Measurements from ENCODE around the gene CCDC17.

Gene CCDC17

GRCh38 chr1:45622524-45623394 lies 1.1 kb downstream of the CCDC17 start:
- peaks cover 17 to 49% of the 10 kb centered on the region in 2 donors for H3K36me3 ChIP-seq (ENCODE audit: control insufficient read depth in 1 of 2, insufficient read depth in 2 of 2, low read length in 2 of 2)
- H3K4me1 ChIP-seq (ENCODE audit: control insufficient read depth in 1 of 2, insufficient read depth in 2 of 2, low read length in 2 of 2): peaks cover 0 to 8% of the 10 kb centered on the region in 2 donors
- no peak overlapping the region for H3K27ac ChIP-seq (ENCODE audit: low read depth, low read length)
- H3K27me3 ChIP-seq (ENCODE audit: control insufficient read depth in 1 of 2, insufficient read depth in 2 of 2, low read length in 2 of 2): no peaks in the 10 kb centered on the region
- H3K9ac ChIP-seq (ENCODE audit: low read depth in 1 of 2, low read length in 2 of 2): no peak overlapping the region
- no peak overlapping the region for H3K4me3 ChIP-seq (ENCODE audit: low read depth in 1 of 2, low read length in 2 of 2)
- H3K9me3 ChIP-seq (ENCODE audit: control insufficient read depth in 1 of 2, low read length in 2 of 2): no peaks in the 10 kb centered on the region

GRCh38 chr1:45621895-45622523 lies 1.8 kb downstream of the CCDC17 start:
- H3K36me3 ChIP-seq (ENCODE audit: control insufficient read depth in 1 of 2, insufficient read depth in 2 of 2, low read length in 2 of 2): peaks cover 22 to 54% of the 10 kb centered on the region in 2 donors
- no peak overlapping the region for H3K27ac ChIP-seq (ENCODE audit: low read depth, low read length)
- H3K9me3 ChIP-seq (ENCODE audit: control insufficient read depth in 1 of 2, low read length in 2 of 2): no peaks in the 10 kb centered on the region
- peaks cover 0 to 8% of the 10 kb centered on the region in 2 donors for H3K4me1 ChIP-seq (ENCODE audit: control insufficient read depth in 1 of 2, insufficient read depth in 2 of 2, low read length in 2 of 2)
- H3K27me3 ChIP-seq (ENCODE audit: control insufficient read depth in 1 of 2, insufficient read depth in 2 of 2, low read length in 2 of 2): no peaks in the 10 kb centered on the region
- H3K4me3 ChIP-seq (ENCODE audit: low read depth in 1 of 2, low read length in 2 of 2): no peak overlapping the region
- no peak overlapping the region for H3K9ac ChIP-seq (ENCODE audit: low read depth in 1 of 2, low read length in 2 of 2)

- peaks cover 24 to 60% of the 10 kb centered on the region in 2 donors for H3K36me3 ChIP-seq (ENCODE audit: control insufficient read depth in 1 of 2, insufficient read depth in 2 of 2, low read length in 2 of 2)
- no peak overlapping the region for H3K27ac ChIP-seq (ENCODE audit: low read depth, low read length)
- H3K9me3 ChIP-seq (ENCODE audit: control insufficient read depth in 1 of 2, low read length in 2 of 2): no peaks in the 10 kb centered on the region
- peaks cover 0 to 8% of the 10 kb centered on the region in 2 donors for H3K4me1 ChIP-seq (ENCODE audit: control insufficient read depth in 1 of 2, insufficient read depth in 2 of 2, low read length in 2 of 2)
- H3K9ac ChIP-seq (ENCODE audit: low read depth in 1 of 2, low read length in 2 of 2): no peak overlapping the region
- no peak overlapping the region for H3K4me3 ChIP-seq (ENCODE audit: low read depth in 1 of 2, low read length in 2 of 2)
- H3K27me3 ChIP-seq (ENCODE audit: control insufficient read depth in 1 of 2, insufficient read depth in 2 of 2, low read length in 2 of 2): no peaks in the 10 kb centered on the region
Observed at GRCh38 chr1:45621501-45621836, 2.4 kb downstream of the CCDC17 start.

- H3K9ac ChIP-seq (ENCODE audit: low read depth in 1 of 2, low read length in 2 of 2): no peak overlapping the region
- H3K27ac ChIP-seq (ENCODE audit: low read depth, low read length): no peak overlapping the region
- no peak overlapping the region for H3K4me3 ChIP-seq (ENCODE audit: low read depth in 1 of 2, low read length in 2 of 2)
- peaks cover 25 to 64% of the 10 kb centered on the region in 2 donors for H3K36me3 ChIP-seq (ENCODE audit: control insufficient read depth in 1 of 2, insufficient read depth in 2 of 2, low read length in 2 of 2)
- no peaks in the 10 kb centered on the region for H3K9me3 ChIP-seq (ENCODE audit: control insufficient read depth in 1 of 2, low read length in 2 of 2)
- peaks cover 0 to 8% of the 10 kb centered on the region in 2 donors for H3K4me1 ChIP-seq (ENCODE audit: control insufficient read depth in 1 of 2, insufficient read depth in 2 of 2, low read length in 2 of 2)
- no peaks in the 10 kb centered on the region for H3K27me3 ChIP-seq (ENCODE audit: control insufficient read depth in 1 of 2, insufficient read depth in 2 of 2, low read length in 2 of 2)
Observed at GRCh38 chr1:45620588-45621500, 3.0 kb downstream of the CCDC17 start.

GRCh38 chr1:45619149-45619921 lies 4.5 kb downstream of the CCDC17 start:
- Histone ChIP-seq H3K9ac (ENCODE audit: low read depth in 1 of 2, low read length in 2 of 2) (no peak overlapping the region), H3K4me3 (ENCODE audit: low read depth in 1 of 2, low read length in 2 of 2) (no peak overlapping the region), H3K9me3 (ENCODE audit: control insufficient read depth in 1 of 2, low read length in 2 of 2) (no peaks in the 10 kb centered on the region), H3K4me1 (ENCODE audit: control insufficient read depth in 1 of 2, insufficient read depth in 2 of 2, low read length in 2 of 2) (peaks cover 0 to 8% of the 10 kb centered on the region in 2 donors), H3K27ac (ENCODE audit: low read depth, low read length) (no peak overlapping the region), H3K27me3 (ENCODE audit: control insufficient read depth in 1 of 2, insufficient read depth in 2 of 2, low read length in 2 of 2) (no peaks in the 10 kb centered on the region), H3K36me3 (ENCODE audit: control insufficient read depth in 1 of 2, insufficient read depth in 2 of 2, low read length in 2 of 2) (peaks cover 33 to 67% of the 10 kb centered on the region in 2 donors)

GRCh38 chr1:45617618-45618017 lies 6.2 kb downstream of the CCDC17 start:
- no peaks in the 10 kb centered on the region for H3K27me3 ChIP-seq (ENCODE audit: control insufficient read depth in 1 of 2, insufficient read depth in 2 of 2, low read length in 2 of 2)
- no peak overlapping the region for H3K9ac ChIP-seq (ENCODE audit: low read depth in 1 of 2, low read length in 2 of 2)
- peaks cover 25 to 64% of the 10 kb centered on the region in 2 donors for H3K36me3 ChIP-seq (ENCODE audit: control insufficient read depth in 1 of 2, insufficient read depth in 2 of 2, low read length in 2 of 2)
- no peaks in the 10 kb centered on the region for H3K9me3 ChIP-seq (ENCODE audit: control insufficient read depth in 1 of 2, low read length in 2 of 2)
- H3K4me3 ChIP-seq (ENCODE audit: low read depth in 1 of 2, low read length in 2 of 2): no peak overlapping the region
- H3K4me1 ChIP-seq (ENCODE audit: control insufficient read depth in 1 of 2, insufficient read depth in 2 of 2, low read length in 2 of 2): peaks cover 0 to 8% of the 10 kb centered on the region in 2 donors
- no peak overlapping the region for H3K27ac ChIP-seq (ENCODE audit: low read depth, low read length)

- H3K4me1 ChIP-seq (ENCODE audit: control insufficient read depth in 1 of 2, insufficient read depth in 2 of 2, low read length in 2 of 2): no peaks in the 10 kb centered on the region
- H3K9ac ChIP-seq (ENCODE audit: low read depth in 1 of 2, low read length in 2 of 2): no peak overlapping the region
- no peak overlapping the region for H3K27ac ChIP-seq (ENCODE audit: low read depth, low read length)
- H3K27me3 ChIP-seq (ENCODE audit: control insufficient read depth in 1 of 2, insufficient read depth in 2 of 2, low read length in 2 of 2): no peaks in the 10 kb centered on the region
- H3K4me3 ChIP-seq (ENCODE audit: low read depth in 1 of 2, low read length in 2 of 2): no peak overlapping the region
- H3K9me3 ChIP-seq (ENCODE audit: control insufficient read depth in 1 of 2, low read length in 2 of 2): no peaks in the 10 kb centered on the region
- peaks cover 19 to 70% of the 10 kb centered on the region in 2 donors for H3K36me3 ChIP-seq (ENCODE audit: control insufficient read depth in 1 of 2, insufficient read depth in 2 of 2, low read length in 2 of 2)
Observed at GRCh38 chr1:45615885-45616284, 8.0 kb downstream of the CCDC17 start.

- H3K36me3 ChIP-seq (ENCODE audit: control insufficient read depth in 1 of 2, insufficient read depth in 2 of 2, low read length in 2 of 2): peaks cover 19 to 63% of the 10 kb centered on the region in 2 donors
Observed at GRCh38 chr1:45612941-45613579, 10.8 kb downstream of the CCDC17 start.

GRCh38 chr1:45610589-45611226 lies 13.1 kb downstream of the CCDC17 start:
- H3K27ac ChIP-seq (ENCODE audit: low read depth, low read length): no peak overlapping the region
- H3K9me3 ChIP-seq (ENCODE audit: control insufficient read depth in 1 of 2, low read length in 2 of 2): no peaks in the 10 kb centered on the region
- peaks cover 11 to 62% of the 10 kb centered on the region in 2 donors for H3K36me3 ChIP-seq (ENCODE audit: control insufficient read depth in 1 of 2, insufficient read depth in 2 of 2, low read length in 2 of 2)
- H3K9ac ChIP-seq (ENCODE audit: low read depth in 1 of 2, low read length in 2 of 2): no peak overlapping the region
- H3K4me3 ChIP-seq (ENCODE audit: low read depth in 1 of 2, low read length in 2 of 2): no peak overlapping the region
- no peaks in the 10 kb centered on the region for H3K27me3 ChIP-seq (ENCODE audit: control insufficient read depth in 1 of 2, insufficient read depth in 2 of 2, low read length in 2 of 2)
- H3K4me1 ChIP-seq (ENCODE audit: control insufficient read depth in 1 of 2, insufficient read depth in 2 of 2, low read length in 2 of 2): no peaks in the 10 kb centered on the region

More at GRCh38 chr1:45612941-45613579, 10.8 kb downstream of the CCDC17 start:
- no peaks in the 10 kb centered on the region for H3K27me3 ChIP-seq (ENCODE audit: control insufficient read depth in 1 of 2, insufficient read depth in 2 of 2, low read length in 2 of 2)
- no peak overlapping the region for H3K9ac ChIP-seq (ENCODE audit: low read depth in 1 of 2, low read length in 2 of 2)
- H3K4me1 ChIP-seq (ENCODE audit: control insufficient read depth in 1 of 2, insufficient read depth in 2 of 2, low read length in 2 of 2): no peaks in the 10 kb centered on the region
- H3K27ac ChIP-seq (ENCODE audit: low read depth, low read length): no peak overlapping the region
- H3K4me3 ChIP-seq (ENCODE audit: low read depth in 1 of 2, low read length in 2 of 2): no peak overlapping the region
- H3K9me3 ChIP-seq (ENCODE audit: control insufficient read depth in 1 of 2, low read length in 2 of 2): no peaks in the 10 kb centered on the region

Data from duodenal mucosa (tissue), 2 donors.